ENCODE measurements around the gene INTS12.

The INTS12 gene, protein sequence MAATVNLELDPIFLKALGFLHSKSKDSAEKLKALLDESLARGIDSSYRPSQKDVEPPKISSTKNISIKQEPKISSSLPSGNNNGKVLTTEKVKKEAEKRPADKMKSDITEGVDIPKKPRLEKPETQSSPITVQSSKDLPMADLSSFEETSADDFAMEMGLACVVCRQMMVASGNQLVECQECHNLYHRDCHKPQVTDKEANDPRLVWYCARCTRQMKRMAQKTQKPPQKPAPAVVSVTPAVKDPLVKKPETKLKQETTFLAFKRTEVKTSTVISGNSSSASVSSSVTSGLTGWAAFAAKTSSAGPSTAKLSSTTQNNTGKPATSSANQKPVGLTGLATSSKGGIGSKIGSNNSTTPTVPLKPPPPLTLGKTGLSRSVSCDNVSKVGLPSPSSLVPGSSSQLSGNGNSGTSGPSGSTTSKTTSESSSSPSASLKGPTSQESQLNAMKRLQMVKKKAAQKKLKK

DNA sequence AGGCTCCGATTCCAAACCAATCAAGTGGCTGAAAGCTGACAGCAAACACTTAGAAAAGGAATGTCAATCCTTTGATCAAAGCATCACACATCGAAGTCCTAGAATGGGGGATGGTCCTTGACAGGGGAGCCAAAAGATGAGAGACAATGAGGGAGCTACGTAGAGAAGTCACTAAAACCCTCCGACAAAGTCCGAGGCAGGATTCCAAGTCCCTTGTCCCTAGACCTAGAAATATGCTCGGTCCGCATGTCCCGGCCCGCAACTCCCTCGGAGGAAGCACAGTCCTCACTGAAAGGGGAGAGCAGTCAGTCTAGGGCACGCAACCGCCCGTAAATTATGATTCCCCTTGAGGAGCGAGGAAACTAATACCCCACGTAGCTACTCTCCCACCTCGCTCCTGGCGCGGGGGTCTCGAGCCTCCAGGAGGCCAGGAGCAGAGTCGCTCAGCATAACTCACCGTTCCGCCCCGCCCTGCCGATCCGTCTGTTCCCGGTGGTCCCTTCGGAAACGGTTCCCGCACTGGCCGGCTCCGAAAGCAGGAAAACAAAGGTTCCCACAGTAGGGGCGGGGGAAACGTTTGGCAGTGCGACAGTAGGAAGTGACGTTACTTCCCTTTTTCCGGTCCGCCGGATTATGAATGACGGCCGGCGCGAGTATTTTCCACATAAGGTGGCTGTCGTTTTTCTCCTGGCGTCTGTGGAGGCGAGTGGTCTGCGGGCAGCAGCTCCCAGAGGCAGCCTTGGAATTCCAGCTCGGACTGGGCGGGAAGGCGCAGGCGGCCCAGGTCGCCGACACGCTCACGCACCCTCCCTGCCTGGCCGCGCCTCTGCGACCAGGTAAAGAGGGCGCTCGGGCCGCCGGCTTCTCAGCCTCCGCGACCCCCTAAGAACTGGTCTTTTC lies at the start of gene INTS12, which contains the start of gene GSTCD:
INTS12 (minus strand) TSS at position 509 of the 900 bp plus-strand sequence. CDS start 8,684 bp downstream, outside the sequence.
GSTCD (plus strand) TSS at position 604 of the 900 bp plus-strand sequence. CDS start 8,830 bp downstream, outside the sequence.
- TF ChIP-seq, protein P1, sequence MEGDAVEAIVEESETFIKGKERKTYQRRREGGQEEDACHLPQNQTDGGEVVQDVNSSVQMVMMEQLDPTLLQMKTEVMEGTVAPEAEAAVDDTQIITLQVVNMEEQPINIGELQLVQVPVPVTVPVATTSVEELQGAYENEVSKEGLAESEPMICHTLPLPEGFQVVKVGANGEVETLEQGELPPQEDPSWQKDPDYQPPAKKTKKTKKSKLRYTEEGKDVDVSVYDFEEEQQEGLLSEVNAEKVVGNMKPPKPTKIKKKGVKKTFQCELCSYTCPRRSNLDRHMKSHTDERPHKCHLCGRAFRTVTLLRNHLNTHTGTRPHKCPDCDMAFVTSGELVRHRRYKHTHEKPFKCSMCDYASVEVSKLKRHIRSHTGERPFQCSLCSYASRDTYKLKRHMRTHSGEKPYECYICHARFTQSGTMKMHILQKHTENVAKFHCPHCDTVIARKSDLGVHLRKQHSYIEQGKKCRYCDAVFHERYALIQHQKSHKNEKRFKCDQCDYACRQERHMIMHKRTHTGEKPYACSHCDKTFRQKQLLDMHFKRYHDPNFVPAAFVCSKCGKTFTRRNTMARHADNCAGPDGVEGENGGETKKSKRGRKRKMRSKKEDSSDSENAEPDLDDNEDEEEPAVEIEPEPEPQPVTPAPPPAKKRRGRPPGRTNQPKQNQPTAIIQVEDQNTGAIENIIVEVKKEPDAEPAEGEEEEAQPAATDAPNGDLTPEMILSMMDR (IDR thresholded peaks at IDR 0.05), result no peak

DNA sequence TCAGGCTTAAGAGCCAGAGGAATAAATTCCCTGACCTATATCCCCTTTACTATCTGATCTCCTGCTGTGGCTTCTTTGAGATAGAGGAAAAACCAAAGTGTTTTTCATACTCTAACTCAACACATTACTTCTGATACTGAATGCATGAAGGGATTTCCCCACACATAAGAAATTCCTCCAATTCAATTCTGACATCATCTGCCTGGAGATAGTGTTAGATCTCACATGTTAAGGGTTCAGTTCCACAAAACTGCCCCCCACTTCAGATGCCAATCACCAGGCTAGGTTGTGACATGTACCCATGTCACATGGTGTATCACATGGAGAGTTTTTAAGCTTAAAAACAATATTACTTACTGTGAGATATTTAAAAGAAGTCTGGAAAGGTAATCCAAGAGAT lies 46.9 kb upstream of the INTS12 start:
- TF ChIP-seq, protein P1 (IDR thresholded peaks at IDR 0.05), result no peak

DNA sequence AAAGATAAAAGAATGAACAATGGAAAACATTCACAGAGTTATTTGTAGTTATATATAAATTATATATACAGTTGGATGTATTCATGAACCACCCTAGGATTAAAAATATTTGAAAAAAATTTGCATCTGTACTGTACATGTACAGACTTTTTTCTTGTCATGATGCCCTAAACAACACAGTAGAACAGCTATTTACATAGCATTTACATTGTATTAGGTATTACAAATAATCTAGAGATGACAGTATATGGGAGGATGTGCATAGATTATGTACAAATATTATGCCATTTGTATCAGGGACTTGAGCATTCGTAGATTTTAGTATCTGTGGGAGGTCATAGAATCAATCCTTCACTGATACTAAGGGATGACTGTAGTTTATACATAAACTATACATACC lies 44.9 kb upstream of the INTS12 start:
- TF ChIP-seq, protein P1 (IDR thresholded peaks at IDR 0.05), result no peak

DNA sequence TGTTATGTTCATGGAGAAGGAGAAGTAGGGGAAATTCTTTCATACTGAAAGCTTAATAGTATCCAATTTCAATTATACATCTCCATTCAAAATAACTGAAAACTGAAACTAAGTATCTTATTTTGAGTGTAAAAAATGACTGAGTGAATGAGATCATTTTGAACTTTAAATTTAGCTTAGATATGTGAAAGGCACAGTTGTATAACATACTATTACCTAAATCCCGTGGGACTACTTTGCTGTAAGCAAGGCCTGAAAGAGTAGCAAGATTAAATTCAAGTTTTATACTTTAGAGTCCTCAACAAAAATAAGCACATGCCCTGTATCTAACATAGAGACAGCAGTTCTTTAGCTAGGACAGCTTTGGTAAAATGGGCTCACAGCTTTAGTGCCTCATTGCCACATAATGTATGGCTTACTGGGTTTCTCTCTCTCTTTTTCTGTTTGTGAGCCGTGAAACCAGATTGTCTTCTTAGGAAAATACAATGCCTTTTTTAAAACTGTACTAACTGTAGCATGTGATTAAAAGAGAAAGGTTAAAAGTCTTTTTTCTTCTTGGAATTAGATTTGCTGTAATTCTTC lies 43.3 kb upstream of the INTS12 start:
- TF ChIP-seq, protein P1 (IDR thresholded peaks at IDR 0.05), result no peak

DNA sequence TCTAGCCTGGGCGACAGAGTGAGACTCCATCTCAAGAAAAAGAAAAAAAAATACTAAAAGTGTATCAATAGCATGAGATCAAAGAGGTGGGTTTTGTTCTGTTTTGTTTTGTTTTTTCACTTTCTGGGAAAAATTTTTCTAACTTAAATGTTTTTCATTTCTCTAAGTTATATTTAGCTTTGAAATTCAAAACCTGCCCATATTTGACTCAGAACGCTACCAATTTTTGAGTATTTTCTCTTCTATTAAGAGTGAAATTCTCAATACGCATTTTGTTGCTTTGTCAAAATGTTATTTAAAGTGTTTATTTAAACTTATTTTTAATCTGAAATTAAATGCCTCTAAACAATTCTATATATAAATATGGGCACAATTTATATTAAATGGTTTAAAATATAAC lies 39.7 kb upstream of the INTS12 start:
- TF ChIP-seq, protein P1 (IDR thresholded peaks at IDR 0.05), result no peak

DNA sequence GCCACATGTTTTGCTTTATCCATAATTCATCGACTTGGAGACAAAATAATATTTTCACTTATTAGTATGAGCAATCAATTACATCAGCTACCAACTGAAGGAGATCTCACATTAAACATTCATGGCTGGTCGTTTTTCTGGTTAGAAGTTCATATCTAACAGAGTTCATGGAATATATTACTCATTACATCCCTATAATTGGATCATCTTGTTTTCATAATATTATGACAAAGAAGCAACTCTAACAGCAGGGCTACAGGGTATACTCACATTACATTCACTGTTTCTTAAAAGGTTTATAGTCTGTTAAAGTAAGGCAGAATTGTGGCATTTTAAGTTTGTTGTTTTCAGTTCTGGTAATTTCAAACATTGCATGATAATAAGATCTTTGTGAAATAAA lies 33.1 kb upstream of the INTS12 start:
- TF ChIP-seq, protein P1 (IDR thresholded peaks at IDR 0.05), result no peak

DNA sequence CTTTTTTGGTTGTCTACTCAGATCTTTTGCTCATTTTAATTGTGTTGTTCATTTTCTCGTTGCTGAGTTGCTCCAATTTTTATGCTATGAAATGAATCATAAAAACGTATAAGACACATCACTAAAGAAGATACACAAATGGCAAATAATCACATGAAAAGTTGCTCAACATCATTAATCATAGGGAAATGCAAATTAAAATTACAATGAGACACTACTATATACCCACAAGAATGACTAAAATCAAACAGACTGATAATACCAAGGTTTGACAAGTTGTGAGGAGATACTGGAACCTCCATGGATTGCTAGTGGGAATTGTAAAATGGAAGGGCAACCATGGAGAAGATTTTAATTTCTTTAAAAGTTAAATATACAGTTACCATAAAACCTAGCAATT lies 17.1 kb upstream of the INTS12 start:
- TF ChIP-seq, protein P1 (IDR thresholded peaks at IDR 0.05), result no peak
